Fibroblast of skin of scalp (primary cell): Measurements from ENCODE around the gene GJD3.
A peak's percentile ranks its signal among the peaks of the same experiment; 100 is the strongest.
"Not testable (repeated sequence)": the region's sequence is repeated elsewhere in the genome, so short reads cannot be mapped to it uniquely, and the experiment has no call there.

ENCODE experiments used
- DNase-seq: peaks from one replicate; pipeline ENCODE4 v3.0.0-alpha.2; 2013

The GJD3 gene

DNA sequence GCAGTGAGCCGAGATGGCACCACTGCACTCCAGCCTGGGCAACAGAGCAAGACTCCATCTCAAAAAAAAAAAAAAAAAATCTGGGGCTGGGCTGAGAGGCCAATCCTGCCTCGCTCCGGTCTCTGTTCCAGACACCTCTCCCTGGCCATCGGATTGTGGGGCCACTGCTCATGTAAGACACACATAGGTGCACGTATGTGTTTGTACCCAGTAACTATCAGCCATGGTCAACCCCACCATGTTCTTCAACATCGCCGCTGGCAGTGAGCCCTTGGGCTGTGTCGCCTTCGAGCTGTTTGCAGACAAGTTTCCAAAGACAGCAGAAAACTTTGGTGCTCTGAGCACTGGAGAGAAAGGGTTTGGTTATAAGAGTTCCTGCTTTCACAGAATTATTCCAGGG lies 3.2 kb upstream of the GJD3 start:
- DNase-seq: not testable (repeated sequence)

DNA sequence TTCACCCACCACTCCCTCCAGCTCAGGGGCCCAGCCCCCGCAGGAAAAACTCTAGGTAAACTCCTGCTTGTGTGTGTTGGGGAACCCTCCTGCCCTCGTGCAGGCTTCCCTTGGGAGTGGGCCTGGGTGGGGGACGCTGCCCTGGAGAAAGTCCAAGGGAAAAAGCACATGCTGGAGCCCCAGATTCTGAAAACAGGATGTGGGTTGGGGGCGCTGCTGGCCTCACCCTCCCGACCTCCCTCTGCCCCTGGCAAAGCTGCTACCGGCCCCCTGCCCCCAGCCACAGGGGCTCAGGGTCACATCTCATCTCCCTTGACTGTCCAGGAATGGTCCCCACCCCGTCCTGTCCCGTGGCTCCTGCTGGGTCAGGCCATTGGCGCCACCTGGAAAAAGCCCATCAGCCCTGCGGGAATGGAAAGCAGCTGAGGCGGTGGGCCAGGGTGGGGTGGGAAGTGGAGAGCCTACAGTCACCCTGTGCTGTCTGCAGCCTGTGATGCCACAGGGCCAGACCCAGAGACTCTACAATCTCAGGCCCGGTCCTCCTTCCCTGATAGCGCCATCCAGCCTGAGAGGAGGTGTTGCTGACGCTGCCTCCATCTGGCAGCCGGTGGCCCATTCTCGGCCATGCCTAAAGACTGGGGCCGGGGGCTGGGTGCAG lies 2.5 kb upstream of the GJD3 start:
- DNase-seq: no peak

- no peak for DNase-seq
Measured at GRCh38 chr17:40366076-40366860, 1.7 kb upstream of the GJD3 start.

DNA sequence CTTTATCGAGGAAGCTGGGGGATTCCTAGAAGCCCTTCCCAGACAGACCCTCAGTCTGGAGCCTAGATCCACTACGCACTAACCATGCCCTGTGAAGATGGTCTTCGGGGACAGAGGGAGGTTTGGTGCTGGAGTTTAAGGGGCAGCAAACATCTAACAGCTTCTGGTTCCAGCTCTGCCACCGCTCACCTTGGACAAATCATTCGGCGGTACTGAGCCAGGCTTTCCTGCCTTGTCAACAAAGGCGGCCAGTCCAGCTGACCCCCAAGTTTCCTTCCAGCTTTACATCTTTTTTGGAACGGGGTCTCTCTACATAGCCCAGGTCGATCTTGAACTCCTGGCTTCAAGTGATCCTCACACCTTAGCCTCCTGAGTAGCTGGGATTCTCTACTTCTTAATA lies 369 bp upstream of the GJD3 start:
- DNase-seq: no peak

DNA sequence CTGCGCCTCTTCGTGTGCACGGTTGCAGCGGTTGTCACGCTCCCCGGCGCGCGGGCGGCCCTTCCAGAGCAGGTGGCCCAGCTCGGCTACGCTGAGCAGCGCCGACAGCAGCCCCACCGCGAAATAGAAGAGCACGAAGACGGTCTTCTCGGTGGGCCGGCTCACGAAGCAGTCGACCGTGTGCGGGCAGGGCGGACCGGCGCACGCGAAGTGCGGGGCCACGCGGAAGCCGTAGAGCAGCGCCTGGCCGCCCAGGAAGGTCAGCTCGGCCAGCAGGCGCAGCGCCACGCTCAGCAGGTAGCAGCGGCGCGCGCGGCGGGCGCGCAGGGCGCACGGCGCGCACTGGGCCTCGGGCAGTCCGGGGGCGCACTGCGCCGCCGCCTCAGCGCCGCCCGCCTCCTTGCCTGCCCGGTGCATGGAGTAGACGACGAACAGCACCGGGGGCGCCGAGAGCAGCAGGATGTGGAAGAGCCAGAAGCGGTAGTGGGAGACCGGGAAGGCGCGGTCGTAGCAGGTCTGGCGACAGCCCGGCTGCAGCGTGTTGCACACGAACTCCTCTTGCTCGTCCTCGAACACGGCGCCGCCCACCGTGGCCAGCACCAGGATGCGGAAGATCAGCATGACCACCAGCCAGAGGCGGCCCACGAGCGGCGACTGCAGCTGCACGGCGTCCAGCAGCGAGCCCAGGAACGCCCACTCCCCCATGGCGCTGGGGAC lies 1.3 kb downstream of the GJD3 start:
- DNase-seq: no peak

DNA sequence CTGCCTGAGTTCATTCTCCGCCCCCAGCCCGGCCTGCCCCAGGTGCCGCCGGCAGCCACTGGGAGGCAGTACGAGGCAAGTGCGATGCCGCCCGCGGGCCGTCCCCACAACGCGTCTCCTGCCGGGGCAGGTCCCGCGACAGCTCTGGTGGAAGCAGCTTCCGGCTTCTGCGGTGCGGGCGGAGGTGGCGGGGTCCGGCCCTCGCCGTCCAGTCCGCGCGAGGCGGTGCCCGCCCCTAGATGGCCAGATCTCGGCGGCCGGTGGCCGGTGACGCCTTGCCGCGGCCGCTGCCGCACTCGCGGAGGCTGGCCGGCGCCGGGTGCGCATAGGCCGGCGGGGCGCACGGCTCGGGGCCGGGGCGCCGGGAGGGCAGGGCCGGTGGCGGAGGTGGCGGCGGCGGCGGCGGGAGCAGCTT lies 1.8 kb downstream of the GJD3 start:
- DNase-seq: peak; percentile 71

- no peak for DNase-seq
Measured at GRCh38 chr17:40361925-40362695, 2.4 kb downstream of the GJD3 start.

GRCh38 chr17:40361063-40361924 lies 3.2 kb downstream of the GJD3 start:
- DNase-seq: no peak

DNA sequence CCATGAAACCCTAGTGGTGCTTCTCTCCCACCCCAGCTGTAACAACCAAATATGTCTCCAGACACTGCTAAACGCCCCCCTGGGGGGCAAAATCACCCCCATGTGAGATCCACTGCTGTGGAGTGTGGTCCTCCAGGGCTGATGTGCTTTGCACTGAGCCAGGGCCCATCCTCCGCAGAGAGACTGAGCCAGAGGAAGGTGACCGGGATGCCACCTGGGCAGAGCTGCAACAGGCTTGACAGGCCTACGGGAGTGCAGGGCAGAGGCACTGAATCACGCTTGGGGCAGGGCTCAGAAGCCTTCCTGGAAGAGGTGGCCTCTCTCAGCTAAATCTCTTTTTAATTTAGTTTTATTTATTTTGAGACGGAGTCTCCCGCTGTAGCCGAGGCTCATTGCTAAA lies 4.4 kb downstream of the GJD3 start:
- DNase-seq: no peak

- DNase-seq: peak; percentile 78
Measured at GRCh38 chr17:40358323-40359038, 6.1 kb downstream of the GJD3 start.

DNA sequence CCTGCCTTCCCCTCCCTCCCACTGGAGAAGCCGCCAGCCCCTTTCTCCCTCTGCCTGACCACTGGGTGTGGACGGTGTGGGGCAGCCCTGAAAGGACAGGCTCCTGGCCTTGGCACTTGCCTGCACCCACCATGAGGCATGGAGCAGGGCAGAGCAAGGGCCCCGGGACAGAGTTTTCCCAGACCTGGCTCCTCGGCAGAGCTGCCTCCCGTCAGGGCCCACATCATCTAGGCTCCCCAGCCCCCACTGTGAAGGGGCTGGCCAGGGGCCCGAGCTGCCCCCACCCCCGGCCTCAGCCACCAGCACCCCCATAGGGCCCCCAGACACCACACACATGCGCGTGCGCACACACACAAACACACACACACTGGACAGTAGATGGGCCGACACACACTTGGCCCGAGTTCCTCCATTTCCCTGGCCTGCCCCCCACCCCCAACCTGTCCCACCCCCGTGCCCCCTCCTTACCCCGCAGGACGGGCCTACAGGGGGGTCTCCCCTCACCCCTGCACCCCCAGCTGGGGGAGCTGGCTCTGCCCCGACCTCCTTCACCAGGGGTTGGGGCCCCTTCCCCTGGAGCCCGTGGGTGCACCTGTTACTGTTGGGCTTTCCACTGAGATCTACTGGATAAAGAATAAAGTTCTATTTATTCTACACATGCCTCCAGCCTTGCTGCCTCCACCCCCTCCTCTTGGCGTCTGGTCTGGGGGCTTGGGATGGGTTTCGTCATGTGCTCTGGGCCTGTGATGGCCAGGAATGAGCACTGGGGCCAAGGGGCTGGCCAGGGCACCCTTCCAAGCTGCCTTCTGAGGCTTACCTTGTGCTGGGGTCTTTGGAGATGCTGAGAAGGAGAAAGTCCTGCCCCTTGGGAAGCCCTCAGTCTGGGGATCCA lies 7.3 kb downstream of the GJD3 start:
- no peak for DNase-seq

DNA sequence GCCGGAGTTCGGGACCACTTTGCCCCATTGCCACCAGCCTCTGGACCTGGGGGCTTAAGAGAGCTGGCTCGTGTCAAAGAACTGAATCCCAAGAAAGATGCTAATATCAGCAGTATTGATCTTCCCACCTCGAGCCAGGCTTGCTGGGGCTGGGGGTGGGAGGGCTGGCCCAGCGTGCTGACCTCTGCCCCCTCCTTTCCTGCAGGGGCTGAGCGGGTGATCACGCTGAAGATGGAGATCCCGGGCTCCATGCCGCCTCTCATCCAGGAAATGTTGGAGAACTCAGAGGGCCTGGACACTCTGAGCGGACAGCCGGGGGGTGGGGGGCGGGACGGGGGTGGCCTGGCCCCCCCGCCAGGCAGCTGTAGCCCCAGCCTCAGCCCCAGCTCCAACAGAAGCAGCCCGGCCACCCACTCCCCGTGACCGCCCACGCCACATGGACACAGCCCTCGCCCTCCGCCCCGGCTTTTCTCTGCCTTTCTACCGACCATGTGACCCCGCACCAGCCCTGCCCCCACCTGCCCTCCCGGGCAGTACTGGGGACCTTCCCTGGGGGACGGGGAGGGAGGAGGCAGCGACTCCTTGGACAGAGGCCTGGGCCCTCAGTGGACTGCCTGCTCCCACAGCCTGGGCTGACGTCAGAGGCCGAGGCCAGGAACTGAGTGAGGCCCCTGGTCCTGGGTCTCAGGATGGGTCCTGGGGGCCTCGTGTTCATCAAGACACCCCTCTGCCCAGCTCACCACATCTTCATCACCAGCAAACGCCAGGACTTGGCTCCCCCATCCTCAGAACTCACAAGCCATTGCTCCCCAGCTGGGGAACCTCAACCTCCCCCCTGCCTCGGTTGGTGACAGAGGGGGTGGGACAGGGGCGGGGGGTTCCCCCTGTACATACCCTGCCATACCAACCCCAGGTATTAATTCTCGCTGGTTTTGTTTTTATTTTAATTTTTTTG lies 8.5 kb downstream of the GJD3 start:
- no peak for DNase-seq

DNA sequence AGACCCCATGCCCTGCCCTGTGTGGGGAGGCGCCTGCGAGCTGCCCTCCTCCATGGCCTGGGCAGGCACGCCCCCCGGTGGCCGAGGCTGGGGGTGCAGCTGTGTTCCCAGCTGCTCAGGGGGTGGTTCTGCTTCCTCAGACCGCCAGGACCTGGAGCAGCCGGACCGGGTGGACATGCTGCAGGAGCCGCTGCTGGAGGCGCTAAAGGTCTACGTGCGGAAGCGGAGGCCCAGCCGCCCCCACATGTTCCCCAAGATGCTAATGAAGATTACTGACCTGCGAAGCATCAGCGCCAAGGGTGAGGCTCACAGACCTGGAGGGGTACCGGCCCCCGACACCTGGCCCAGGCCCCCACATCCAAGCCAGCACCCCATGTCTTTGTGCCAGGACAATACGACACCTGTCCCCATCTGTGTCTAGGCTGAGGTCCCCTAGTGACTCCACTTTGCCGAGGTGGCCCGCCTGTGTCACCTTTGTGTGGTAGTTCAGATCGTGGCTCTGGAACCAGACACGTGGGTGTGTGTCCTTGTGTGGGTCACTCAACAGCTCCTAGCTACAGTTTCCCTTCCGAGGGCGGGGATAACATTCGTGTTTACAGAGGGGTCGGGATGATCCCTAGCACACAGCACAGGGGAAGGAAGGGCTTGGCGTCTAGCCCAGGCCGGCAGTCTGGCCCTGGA lies 9.3 kb downstream of the GJD3 start:
- peak; percentile 61 for DNase-seq

- no peak for DNase-seq
Measured at GRCh38 chr17:40354221-40355122, 10.1 kb downstream of the GJD3 start.

GRCh38 chr17:40352779-40353394 lies 11.7 kb downstream of the GJD3 start:
- DNase-seq: no peak

GRCh38 chr17:40352237-40352778 lies 12.2 kb downstream of the GJD3 start:
- no peak for DNase-seq
